Measurements from ENCODE around the gene RCOR1.

DNA sequence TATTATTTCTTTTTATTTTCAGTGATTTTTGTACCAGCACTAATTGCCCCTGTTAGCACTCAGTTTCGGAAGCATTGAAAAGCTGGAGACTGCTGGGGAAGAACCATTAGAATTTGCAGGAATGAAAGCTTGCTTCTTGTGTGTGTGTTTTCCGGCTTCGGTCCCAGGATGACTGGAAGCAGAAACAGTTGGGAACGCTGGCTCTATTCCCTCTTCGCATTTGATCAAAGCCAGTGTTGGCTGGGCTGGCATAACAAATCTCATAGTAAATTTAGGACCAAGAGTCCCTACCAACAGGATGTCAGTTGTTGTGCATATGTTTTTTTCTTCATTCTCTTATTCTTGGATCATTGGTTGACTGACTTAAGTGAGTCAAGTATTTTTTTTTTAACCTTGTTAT lies 131.2 kb downstream of the RCOR1 start:
- TF ChIP-seq CTCF (IDR thresholded peaks at IDR 0.05), result no peak
- TF ChIP-seq KAT7 (CRISPR knock-in tag; IDR thresholded peaks at IDR 0.05; ENCODE audit: borderline replicate concordance), result no peak
- TF ChIP-seq NFYB (CRISPR knock-in tag; conservative IDR thresholded peaks at IDR 0.05; ENCODE audit: low read depth), result no peak
- TF ChIP-seq E2F4 (CRISPR knock-in tag; IDR thresholded peaks at IDR 0.05; ENCODE audit: borderline replicate concordance, low read depth), result no peak
- TF ChIP-seq, protein P1, sequence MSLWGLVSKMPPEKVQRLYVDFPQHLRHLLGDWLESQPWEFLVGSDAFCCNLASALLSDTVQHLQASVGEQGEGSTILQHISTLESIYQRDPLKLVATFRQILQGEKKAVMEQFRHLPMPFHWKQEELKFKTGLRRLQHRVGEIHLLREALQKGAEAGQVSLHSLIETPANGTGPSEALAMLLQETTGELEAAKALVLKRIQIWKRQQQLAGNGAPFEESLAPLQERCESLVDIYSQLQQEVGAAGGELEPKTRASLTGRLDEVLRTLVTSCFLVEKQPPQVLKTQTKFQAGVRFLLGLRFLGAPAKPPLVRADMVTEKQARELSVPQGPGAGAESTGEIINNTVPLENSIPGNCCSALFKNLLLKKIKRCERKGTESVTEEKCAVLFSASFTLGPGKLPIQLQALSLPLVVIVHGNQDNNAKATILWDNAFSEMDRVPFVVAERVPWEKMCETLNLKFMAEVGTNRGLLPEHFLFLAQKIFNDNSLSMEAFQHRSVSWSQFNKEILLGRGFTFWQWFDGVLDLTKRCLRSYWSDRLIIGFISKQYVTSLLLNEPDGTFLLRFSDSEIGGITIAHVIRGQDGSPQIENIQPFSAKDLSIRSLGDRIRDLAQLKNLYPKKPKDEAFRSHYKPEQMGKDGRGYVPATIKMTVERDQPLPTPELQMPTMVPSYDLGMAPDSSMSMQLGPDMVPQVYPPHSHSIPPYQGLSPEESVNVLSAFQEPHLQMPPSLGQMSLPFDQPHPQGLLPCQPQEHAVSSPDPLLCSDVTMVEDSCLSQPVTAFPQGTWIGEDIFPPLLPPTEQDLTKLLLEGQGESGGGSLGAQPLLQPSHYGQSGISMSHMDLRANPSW (CRISPR knock-in tag; conservative IDR thresholded peaks at IDR 0.05; ENCODE audit: low read depth), result no peak
- no peak for TF ChIP-seq SP1 (CRISPR knock-in tag; conservative IDR thresholded peaks at IDR 0.05)
- TF ChIP-seq, protein P2, sequence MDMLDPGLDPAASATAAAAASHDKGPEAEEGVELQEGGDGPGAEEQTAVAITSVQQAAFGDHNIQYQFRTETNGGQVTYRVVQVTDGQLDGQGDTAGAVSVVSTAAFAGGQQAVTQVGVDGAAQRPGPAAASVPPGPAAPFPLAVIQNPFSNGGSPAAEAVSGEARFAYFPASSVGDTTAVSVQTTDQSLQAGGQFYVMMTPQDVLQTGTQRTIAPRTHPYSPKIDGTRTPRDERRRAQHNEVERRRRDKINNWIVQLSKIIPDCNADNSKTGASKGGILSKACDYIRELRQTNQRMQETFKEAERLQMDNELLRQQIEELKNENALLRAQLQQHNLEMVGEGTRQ (CRISPR knock-in tag; IDR thresholded peaks at IDR 0.05), result no peak
